Right kidney (tissue), 1 donor: Measurements from ENCODE around the gene FCGR2B.
"Not testable (repeated sequence)": the region's sequence is repeated elsewhere in the genome, so short reads cannot be mapped to it uniquely, and the experiment has no call there.

Experiments used
- DNase-seq: peaks from one replicate; pipeline ENCODE4 v3.0.0-alpha.2; 2016

FCGR2B gene

DNA sequence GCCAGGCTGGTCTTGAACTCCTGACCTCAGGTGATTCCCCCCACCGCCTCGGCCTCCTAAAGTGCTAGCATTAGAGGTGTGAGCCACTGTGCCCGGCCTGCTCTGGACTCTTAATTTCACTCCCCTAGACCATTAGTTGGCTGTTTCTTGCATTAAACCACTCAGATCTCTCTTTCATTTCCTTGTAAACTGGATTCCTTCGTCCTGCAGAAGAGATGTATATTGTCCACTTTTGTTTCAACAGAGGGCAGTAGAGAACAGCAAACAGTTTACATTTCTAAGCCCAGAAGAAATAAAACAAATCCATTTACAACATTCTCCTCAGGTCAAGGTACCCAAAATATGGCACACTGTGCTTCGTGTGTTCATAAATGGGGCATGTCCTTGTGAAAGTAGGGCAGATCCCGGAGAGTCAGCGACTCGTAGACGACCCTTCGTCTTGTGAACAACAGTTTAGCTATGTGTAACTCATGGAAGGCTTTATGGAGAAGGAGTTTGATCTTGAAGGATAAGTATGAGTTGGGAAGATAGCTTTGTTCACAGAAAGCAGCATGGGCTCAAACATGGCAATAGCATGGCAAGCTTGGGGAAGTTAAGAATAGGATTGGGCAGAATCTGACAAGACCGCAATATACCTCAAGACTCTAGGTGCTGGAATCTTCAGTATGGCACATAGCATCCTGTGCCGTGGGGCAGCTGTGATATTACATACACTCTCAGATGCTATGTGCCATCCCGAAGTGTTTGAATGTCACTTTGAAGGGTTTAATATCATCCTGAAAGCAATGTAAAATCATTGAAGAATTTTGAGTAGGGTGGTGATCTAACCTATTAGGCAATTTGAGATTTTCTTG is 15.2 kb upstream of the FCGR2B start:
- peak; percentile 28 for DNase-seq

DNA sequence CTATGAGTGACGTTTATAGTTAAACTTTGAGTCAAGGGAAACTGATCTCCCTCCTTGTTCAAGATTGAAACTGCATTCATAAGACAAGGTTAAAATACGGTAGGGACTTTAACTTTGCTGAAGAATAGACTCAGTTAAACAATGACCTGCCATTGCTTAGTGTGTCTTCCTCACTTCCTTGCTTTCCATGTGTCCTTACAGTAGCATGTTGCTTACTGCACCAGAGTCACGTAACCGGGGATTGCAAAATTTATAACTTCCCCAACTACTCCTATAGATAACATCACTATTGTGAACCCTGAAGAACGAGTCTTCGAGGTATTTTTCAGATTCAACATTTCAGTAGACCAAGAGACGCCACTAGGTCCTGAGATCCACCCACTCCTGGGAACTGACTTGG is 9.4 kb upstream of the FCGR2B start:
- not testable (repeated sequence) for DNase-seq

- DNase-seq, result not testable (repeated sequence)
These were observed 9.0 kb upstream of the FCGR2B start for GRCh38 chr1:161653971-161654370.

GRCh38 chr1:161658524-161658923 is 4.4 kb upstream of the FCGR2B start:
- DNase-seq, result not testable (repeated sequence)

GRCh38 chr1:161661660-161662311 is 1.2 kb upstream of the FCGR2B start:
- DNase-seq, result not testable (repeated sequence)

- not testable (repeated sequence) for DNase-seq
These were observed 626 bp downstream of the FCGR2B start for GRCh38 chr1:161663569-161663968.

DNA sequence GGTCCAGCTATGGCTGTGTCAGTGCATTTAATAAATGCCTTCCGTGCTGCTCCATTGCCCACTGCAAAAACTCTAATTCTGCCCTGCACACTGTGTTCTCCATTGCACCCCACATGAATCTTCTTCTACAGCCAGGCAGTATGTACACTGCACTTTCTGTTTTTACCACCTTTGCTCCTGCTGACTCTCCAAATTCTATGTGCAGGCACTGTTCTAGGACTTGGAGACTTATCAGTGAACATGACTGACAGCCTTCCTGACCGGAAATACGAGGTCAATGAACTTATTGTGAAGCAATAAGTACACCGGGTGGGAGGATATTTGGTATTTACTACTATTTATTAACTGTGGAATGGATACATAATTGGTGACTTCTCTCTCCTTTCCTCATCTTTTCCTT is 1.7 kb downstream of the FCGR2B start:
- DNase-seq, result not testable (repeated sequence)

- peak; percentile 6 for DNase-seq
These were observed 8.4 kb downstream of the FCGR2B start for GRCh38 chr1:161671045-161672020.

GRCh38 chr1:161673437-161673836 is 10.5 kb downstream of the FCGR2B start:
- not testable (repeated sequence) for DNase-seq

GRCh38 chr1:161674447-161674846 is 11.5 kb downstream of the FCGR2B start:
- not testable (repeated sequence) for DNase-seq

DNA sequence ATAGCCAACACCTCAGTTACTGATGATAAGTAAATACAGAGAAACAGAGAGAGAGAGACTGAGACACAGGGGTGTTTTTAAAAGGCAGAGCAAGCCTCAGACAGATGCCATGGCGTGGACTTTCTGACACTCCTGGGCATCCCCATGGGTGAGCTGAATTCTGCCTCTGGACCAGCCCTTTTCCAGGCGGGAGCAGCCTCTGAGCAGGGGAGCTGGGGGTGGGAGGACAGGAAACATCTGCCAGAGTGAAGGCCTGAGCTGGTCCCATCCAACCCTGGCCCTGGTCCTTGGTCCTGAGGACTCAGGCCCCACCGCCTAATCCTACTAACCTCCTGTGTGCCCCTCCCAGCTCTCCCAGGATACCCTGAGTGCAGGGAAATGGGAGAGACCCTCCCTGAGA is 12.0 kb downstream of the FCGR2B start:
- not testable (repeated sequence) for DNase-seq

DNA sequence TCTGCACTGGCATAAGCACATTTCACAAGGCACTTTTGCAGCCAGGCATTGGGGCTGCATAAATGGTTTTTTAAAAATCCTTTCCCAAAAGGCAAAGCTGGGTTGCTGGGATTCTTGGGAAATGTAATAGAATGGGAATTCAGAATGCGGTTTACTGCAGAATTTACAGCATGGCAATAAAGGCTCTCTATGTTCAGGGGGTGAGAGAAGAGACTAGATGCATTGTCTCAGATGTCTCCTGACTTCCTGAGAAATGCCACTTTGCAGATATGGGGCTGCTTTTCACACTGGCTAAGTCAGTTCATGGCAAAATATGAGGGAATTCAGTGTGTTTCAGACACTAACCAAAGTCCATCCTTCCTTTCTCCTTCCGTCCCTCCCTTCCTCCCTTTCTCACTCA is 13.5 kb downstream of the FCGR2B start:
- DNase-seq, result no peak

GRCh38 chr1:161676958-161677689 is 14.2 kb downstream of the FCGR2B start:
- DNase-seq, result no peak

DNA sequence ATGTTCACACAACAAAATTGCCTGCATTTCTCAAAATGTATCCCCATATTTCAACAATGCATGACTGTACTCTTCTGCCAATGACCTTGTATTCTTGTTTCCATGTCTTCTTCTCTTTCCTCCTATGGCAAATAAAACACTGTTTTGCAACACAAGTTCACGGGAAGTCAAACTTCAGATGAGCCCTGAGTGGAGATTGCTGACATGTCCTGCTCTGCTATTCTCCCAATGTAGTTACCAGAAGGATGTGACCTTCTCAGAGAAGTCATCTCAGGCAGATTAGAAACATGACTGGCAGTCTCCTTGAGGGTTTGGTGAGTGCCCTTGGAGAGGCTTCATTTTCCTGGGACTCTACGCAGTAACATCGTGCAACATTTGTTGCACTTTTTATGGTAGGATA is 15.6 kb downstream of the FCGR2B start:
- DNase-seq, result no peak

DNA sequence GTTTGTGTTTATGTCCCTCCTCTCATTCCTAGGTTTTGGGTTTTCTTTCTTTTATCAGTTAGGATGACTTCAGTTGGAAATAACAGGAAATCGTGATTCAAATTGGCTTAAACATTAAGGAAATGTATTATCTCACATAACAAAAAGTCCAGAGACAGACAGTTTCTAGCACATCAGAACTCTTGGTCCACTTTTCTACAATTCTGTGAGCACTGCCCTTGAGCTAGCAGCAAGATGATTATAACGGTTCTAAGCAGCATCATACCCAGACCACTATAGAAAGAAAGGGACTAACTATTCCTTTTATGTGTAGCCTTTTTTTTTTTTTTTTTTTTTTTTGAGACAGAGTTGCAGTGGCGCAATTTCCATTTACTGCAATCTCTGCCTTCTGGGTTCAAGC is 18.9 kb downstream of the FCGR2B start:
- DNase-seq, result no peak

DNA sequence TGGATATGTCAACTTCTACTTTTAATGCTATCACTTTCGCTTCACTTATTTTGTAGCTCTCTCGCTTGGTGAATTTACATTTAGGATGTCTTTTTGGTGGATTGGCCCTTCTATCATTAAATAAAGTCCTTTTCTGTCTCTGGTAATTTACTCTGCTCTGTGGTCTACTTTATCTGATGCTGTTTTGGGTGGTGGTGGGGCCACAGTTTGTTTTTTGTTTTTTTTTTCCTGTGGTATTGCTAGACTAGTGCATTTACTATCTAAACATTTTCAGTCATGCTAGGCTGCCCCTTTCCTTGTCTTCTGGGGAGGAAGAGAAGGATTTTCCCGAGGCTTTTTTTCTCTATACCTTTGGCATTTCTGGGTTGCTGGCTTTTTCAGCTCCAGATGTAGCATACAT is 26.0 kb downstream of the FCGR2B start:
- no peak for DNase-seq

- no peak for DNase-seq
These were observed 28.9 kb downstream of the FCGR2B start for GRCh38 chr1:161691846-161692245.

- not testable (repeated sequence) for DNase-seq
These were observed 30.2 kb downstream of the FCGR2B start for GRCh38 chr1:161693020-161693712.

- not testable (repeated sequence) for DNase-seq
These were observed 35.4 kb downstream of the FCGR2B start for GRCh38 chr1:161698302-161698701.

DNA sequence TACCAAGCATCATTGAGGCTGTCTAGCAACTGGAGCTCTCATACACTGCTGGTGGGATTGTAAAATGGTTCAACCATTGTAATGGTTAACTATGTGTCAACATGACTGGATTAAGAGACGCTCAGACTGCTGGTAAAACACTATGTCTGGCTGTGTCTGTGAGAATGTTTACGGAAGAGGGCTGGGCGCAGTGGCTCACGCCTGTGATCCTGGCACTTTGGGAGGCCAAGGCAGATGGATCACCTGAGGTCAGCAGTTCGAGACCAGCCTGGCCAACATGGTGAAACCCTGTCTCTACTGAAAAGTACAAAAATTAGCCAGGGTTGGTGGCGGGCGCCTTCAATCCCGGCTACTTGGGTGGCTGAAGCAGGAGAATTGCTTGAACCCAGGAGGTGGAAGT is 39.3 kb downstream of the FCGR2B start:
- no peak for DNase-seq

DNA sequence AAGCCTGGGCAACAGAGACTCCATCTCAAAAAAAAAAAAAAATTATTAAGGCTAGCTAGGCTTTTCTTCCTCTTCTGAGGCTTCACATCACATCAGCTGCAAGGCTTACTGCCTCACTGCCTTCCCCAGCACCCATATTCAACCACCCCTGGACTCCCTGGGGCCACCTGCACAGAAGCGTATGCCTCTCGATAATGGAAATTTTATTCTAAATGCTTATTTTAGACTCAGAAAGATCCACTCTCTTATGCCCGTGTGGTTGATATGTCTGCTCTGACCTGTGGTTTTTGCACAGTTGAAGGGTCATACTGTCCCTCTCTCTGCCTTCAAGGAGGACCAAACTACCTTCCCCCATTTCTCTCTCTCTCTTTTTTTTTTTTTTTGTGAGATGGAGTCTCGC is 42.6 kb downstream of the FCGR2B start:
- DNase-seq, result no peak
